ENCODE results near the gene LOXHD1. TPM values are rescaled to one million over a fixed set of nuclear protein-coding genes. Genes with fewer than 3 reads are reported as not detected.

LOXHD1 gene
- total and polyA plus RNA-seq, 2 of the 13 experiments (the other 11 are each of a cell fraction or from before 2014, with no cell fraction given): not detected

DNA sequence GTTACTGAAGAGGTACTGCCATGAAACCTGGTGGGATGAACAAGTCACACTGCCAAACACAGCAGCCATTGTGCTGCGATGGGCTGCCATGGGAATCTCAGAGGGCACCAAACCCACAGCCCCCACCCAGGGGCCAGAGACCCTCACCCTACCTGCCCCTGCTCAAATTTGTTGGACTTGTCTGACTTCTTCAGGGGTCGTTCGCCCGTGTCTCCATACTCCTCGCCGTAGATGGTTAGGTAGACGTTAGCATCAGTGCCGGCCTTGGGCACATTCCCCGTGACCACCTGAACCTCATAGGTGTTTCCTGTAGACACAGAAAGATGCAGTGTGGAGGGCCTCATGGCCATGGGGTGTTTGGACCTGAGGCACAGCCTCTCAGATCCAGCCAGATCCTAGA is 97.7 kb downstream of the LOXHD1 start:
- no peaks in the 10 kb centered on the region for H4K20me1 ChIP-seq (ENCODE audit: insufficient read depth, low read length)
- DNase-seq (ENCODE audit: low spot score) (no peak), ATAC-seq (no peak), FAIRE-seq (no peak)
- no peak overlapping the region for H3K9ac ChIP-seq (ENCODE audit: insufficient read depth, low read depth, low read length)
- H3K79me2 ChIP-seq (ENCODE audit: insufficient read depth, low read length): no peaks in the 10 kb centered on the region
- intact Hi-C loops (cut with micrococcal nuclease; ENCODE audit: unreplicated experiment): no loop called here
- ChIA-PET POLR2A (no interaction called here), CTCF (ENCODE audit: low intra/inter-chr PET ratio, low total read pairs) (no interaction called here)
- in situ Hi-C loops (cut with HindIII; ENCODE audit: extremely low pct_ligation_motif_present, low pct_unique_long_range_greater_than_20kb): no loop called here
- BruUV-seq (replicated peaks): no TSS peak
- TF ChIP-seq ZBTB7A (CRISPR knock-in tag; IDR thresholded peaks at IDR 0.05) (no peak), TRAFD1 (CRISPR knock-in tag; IDR thresholded peaks at IDR 0.05; ENCODE audit: borderline replicate concordance) (no peak)
- 51% methylated on average over 5 of the region's 9 CpGs for WGBS (ENCODE audit: low lambda C conversion rate)
- H3K27me3 ChIP-seq (ENCODE audit: control insufficient read depth in 1 of 2, insufficient read depth in 2 of 2, low read length in 2 of 2): peaks cover 2 to 19% of the 10 kb centered on the region in 2 experiments; a peak in 3 of 5 replicates
- H3K4me2 ChIP-seq (ENCODE audit: low read depth, low read length): no peak overlapping the region
- no peaks in the 10 kb centered on the region for H3K9me3 ChIP-seq (ENCODE audit: low read length)
- H3K36me3 ChIP-seq (replicated peaks in 1 of 2; ENCODE audit: control insufficient read depth in 1 of 2, insufficient read depth in 2 of 2, low read length in 2 of 2): no peaks in the 10 kb centered on the region
- no peak overlapping the region for H3K27ac ChIP-seq (ENCODE audit: extremely low read length, insufficient read depth, low read length)
- H2AFZ ChIP-seq (ENCODE audit: low read length): no peak overlapping the region
- H3K4me3 ChIP-seq (replicated peaks in 1 of 3; ENCODE audit: insufficient read depth in 1 of 3, low read depth in 2 of 3, low read length in 3 of 3): no peak overlapping the region
- H3K4me1 ChIP-seq (ENCODE audit: insufficient read depth, low read length): no peaks in the 10 kb centered on the region

DNA sequence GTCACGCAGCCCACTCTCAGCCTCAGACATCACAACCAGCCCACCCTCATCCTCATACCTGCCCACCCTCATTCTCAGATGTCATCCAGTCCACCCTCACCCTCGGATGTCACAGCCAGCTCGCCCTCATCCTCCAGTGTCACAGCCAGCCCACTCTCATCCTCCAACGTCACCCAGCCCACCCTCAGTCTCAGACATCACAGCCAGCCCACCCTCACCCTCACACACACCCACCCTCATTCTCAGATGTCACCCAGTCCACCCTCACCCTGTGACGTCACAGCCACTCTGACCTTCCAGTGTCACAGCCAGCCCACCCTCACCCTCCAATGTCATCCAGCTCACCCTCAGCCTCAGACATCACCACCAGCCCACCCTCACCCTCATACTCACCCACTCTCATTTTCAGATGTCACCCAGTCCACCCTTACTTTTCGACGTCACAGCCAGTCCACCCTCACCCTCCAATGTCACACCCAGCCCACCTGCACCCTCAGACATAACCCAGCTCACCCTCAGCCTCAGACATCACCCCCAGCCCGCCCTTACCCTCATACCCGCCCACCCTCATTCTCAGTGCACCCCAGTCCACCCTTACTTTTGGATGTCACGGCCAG is 100.3 kb downstream of the LOXHD1 start:
- Histone ChIP-seq H3K27ac (ENCODE audit: extremely low read length, insufficient read depth, low read length) (no peak overlapping the region), H3K79me2 (ENCODE audit: insufficient read depth, low read length) (no peaks in the 10 kb centered on the region), H3K9ac (ENCODE audit: insufficient read depth, low read depth, low read length) (no peak overlapping the region), H3K27me3 (ENCODE audit: control insufficient read depth in 1 of 2, insufficient read depth in 2 of 2, low read length in 2 of 2) (peaks cover 2 to 17% of the 10 kb centered on the region in 2 experiments; a peak in 3 of 5 replicates), H2AFZ (ENCODE audit: low read length) (no peak overlapping the region), H3K4me3 (replicated peaks in 1 of 3; ENCODE audit: insufficient read depth in 1 of 3, low read depth in 2 of 3, low read length in 3 of 3) (no peak overlapping the region), H3K36me3 (replicated peaks in 1 of 2; ENCODE audit: control insufficient read depth in 1 of 2, insufficient read depth in 2 of 2, low read length in 2 of 2) (no peaks in the 10 kb centered on the region), H3K4me1 (ENCODE audit: insufficient read depth, low read length) (no peaks in the 10 kb centered on the region), H3K4me2 (ENCODE audit: low read depth, low read length) (no peak overlapping the region), H4K20me1 (ENCODE audit: insufficient read depth, low read length) (no peaks in the 10 kb centered on the region), H3K9me3 (ENCODE audit: low read length) (no peaks in the 10 kb centered on the region)
- CTCF ChIA-PET (ENCODE audit: low intra/inter-chr PET ratio, low total read pairs): interaction anchor here (3.0 kb wide), 1 partner anchor 102 kb away, joined by 25 read pairs; no protein-coding TSS in a partner anchor
- in situ Hi-C loops (cut with HindIII; ENCODE audit: extremely low pct_ligation_motif_present, low pct_unique_long_range_greater_than_20kb) (no loop called here), intact Hi-C loops (cut with micrococcal nuclease; ENCODE audit: unreplicated experiment) (no loop called here)
- no TSS peak for BruUV-seq (replicated peaks)
- peak; percentile 98 for TF ChIP-seq CREB1 (IDR thresholded peaks at IDR 0.05)
- no peak for TF ChIP-seq CREB1 (CRISPR knock-in tag; IDR thresholded peaks at IDR 0.05)
- peak; percentile 58 for TF ChIP-seq ATF7 (IDR thresholded peaks at IDR 0.05)
- TF ChIP-seq ATF7 (CRISPR knock-in tag; IDR thresholded peaks at IDR 0.05): no peak
- no peak for TF ChIP-seq SP2 (CRISPR knock-in tag; IDR thresholded peaks at IDR 0.05)
- POLR2A ChIA-PET: no interaction called here
- no peak for FAIRE-seq
- DNase-seq (ENCODE audit: low spot score): no peak
- no peak for ATAC-seq
- WGBS (ENCODE audit: low lambda C conversion rate): 9% methylated on average over 9 of the region's 10 CpGs
